ENCODE data around the gene UTP14A. TPM values are rescaled to one million over a fixed set of nuclear protein-coding genes. Genes with fewer than 3 reads are reported as not detected.

The UTP14A gene
- total and polyA plus RNA-seq, 4 donors = 3.0 to 6.6 (median 5.1) TPM

GRCh38 chrX:129959493-129959832 lies 53.5 kb downstream of the UTP14A start:
- Histone ChIP-seq H3K9me3 (ENCODE audit: control insufficient read depth in 4 of 4, low read length in 3 of 4) (no peaks in the 10 kb centered on the region), H3K27ac (ENCODE audit: low read depth in 1 of 2, low read length in 2 of 2) (no peak overlapping the region), H3K4me3 (ENCODE audit: low read depth in 1 of 3, low read length in 3 of 3) (no peak overlapping the region), H3K27me3 (ENCODE audit: control insufficient read depth in 4 of 4, insufficient read depth in 4 of 4, low read length in 3 of 4) (no peaks in the 10 kb centered on the region), H3K9ac (ENCODE audit: low read depth in 1 of 2, low read length in 2 of 2) (no peak overlapping the region), H3K4me1 (ENCODE audit: control insufficient read depth in 4 of 4, insufficient read depth in 4 of 4, low read length in 3 of 4) (peaks cover 0 to 8% (median 5%) of the 10 kb centered on the region in 4 donors), H3K36me3 (ENCODE audit: control insufficient read depth in 4 of 4, insufficient read depth in 3 of 4, low read depth in 1 of 4, low read length in 3 of 4) (no peaks in the 10 kb centered on the region)
- DNase-seq (ENCODE audit: low spot score) = no peak
- 32% methylated on average over 19 of the region's 19 CpGs for WGBS
- TF ChIP-seq, protein P1, sequence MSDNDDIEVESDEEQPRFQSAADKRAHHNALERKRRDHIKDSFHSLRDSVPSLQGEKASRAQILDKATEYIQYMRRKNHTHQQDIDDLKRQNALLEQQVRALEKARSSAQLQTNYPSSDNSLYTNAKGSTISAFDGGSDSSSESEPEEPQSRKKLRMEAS (IDR thresholded peaks at IDR 0.05) = no peak
- no peak for TF ChIP-seq RAD21 (IDR thresholded peaks at IDR 0.05)
- TF ChIP-seq HNF4A (conservative IDR thresholded peaks at IDR 0.05) = no peak
- no peak for TF ChIP-seq RXRA (IDR thresholded peaks at IDR 0.05)
- TF ChIP-seq FOXA2 (IDR thresholded peaks at IDR 0.05) = no peak
- no peak for TF ChIP-seq NR2F2 (IDR thresholded peaks at IDR 0.05)
- TF ChIP-seq HNF4G (IDR thresholded peaks at IDR 0.05) = no peak

DNA sequence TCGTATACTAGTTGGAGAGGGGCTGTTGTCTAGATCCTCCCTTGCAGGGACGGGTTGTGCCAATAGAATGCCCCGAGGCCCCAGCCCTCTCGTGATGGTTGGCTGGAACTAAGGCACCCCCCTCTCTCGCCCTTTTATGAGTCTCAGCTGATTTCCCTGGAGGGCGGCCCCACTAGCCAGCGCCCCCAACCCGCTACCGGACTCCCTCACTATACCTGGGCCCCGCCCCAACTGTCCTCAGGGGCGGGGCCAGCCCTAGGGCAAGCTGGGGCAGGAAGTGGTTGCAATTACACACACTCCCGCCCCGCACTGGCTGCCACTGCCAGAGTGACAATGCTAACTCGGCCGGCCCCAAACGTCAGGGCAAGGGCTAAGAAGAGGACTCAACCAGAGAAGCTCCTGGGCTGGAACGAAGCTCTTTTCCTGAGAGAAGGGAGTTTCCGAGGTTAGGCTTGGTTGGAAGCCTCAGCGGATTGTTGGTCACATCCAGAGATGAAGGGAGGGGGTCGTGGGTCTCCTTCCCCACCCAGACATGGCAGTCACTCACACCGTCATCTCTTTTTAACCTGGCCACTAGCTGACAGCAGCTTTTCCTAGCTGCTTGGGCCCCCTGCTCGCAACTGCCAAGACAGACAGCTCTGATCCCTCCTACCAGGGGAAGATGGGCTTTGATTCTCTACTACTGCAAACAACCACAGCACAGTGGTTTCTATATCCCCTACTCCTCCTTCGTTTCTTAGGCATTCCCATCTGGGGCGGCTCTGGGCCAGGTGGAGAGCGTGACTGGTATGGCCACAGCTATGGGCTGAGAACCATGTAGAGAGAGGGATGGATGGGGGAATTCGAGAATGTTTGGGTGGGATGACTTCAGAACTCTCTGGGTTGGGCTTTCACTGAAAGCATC lies 55.5 kb downstream of the UTP14A start:
- no peak for TF ChIP-seq RXRA (IDR thresholded peaks at IDR 0.05)
- TF ChIP-seq GABPA (IDR thresholded peaks at IDR 0.05 in 1 of 2, conservative IDR thresholded peaks at IDR 0.05 in 1 of 2) = peak in 1 of 2 donors; percentile 59
- no peak for TF ChIP-seq REST (IDR thresholded peaks at IDR 0.05)
- no peak for TF ChIP-seq FOXA2 (IDR thresholded peaks at IDR 0.05)
- TF ChIP-seq, protein P2, sequence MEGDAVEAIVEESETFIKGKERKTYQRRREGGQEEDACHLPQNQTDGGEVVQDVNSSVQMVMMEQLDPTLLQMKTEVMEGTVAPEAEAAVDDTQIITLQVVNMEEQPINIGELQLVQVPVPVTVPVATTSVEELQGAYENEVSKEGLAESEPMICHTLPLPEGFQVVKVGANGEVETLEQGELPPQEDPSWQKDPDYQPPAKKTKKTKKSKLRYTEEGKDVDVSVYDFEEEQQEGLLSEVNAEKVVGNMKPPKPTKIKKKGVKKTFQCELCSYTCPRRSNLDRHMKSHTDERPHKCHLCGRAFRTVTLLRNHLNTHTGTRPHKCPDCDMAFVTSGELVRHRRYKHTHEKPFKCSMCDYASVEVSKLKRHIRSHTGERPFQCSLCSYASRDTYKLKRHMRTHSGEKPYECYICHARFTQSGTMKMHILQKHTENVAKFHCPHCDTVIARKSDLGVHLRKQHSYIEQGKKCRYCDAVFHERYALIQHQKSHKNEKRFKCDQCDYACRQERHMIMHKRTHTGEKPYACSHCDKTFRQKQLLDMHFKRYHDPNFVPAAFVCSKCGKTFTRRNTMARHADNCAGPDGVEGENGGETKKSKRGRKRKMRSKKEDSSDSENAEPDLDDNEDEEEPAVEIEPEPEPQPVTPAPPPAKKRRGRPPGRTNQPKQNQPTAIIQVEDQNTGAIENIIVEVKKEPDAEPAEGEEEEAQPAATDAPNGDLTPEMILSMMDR (IDR thresholded peaks at IDR 0.05; ENCODE audit: low read depth, low read length, missing input control) = no peak
- TF ChIP-seq RAD21 (IDR thresholded peaks at IDR 0.05) = no peak
- TF ChIP-seq TAF1 (conservative IDR thresholded peaks at IDR 0.05) = peak; percentile 52
- peak; percentile 34 for TF ChIP-seq SP1 (IDR thresholded peaks at IDR 0.05)
- Histone ChIP-seq H3K27ac (ENCODE audit: low read depth in 1 of 2, low read length in 2 of 2) (peak overlapping the region in 1 of 2 donors; percentile 37), H3K27me3 (ENCODE audit: control insufficient read depth in 4 of 4, insufficient read depth in 4 of 4, low read length in 3 of 4) (no peaks in the 10 kb centered on the region), H3K36me3 (ENCODE audit: control insufficient read depth in 4 of 4, insufficient read depth in 3 of 4, low read depth in 1 of 4, low read length in 3 of 4) (no peaks in the 10 kb centered on the region), H3K4me3 (ENCODE audit: low read depth in 1 of 3, low read length in 3 of 3) (peak overlapping the region in 1 of 3 donors; percentile 7), H3K9me3 (ENCODE audit: control insufficient read depth in 4 of 4, low read length in 3 of 4) (no peaks in the 10 kb centered on the region), H3K4me1 (ENCODE audit: control insufficient read depth in 4 of 4, insufficient read depth in 4 of 4, low read length in 3 of 4) (peaks cover 0 to 5% (median 4%) of the 10 kb centered on the region in 4 donors), H3K9ac (ENCODE audit: low read depth in 1 of 2, low read length in 2 of 2) (peak overlapping the region in 1 of 2 donors; percentile 20)
- WGBS = 20% methylated on average over 26 of the region's 26 CpGs
- peak; percentile 53 for DNase-seq (ENCODE audit: low spot score)
